Loucy (cell line): Measurements from ENCODE around the gene DBH.

Source experiments
- H2AFZ ChIP-seq: fragments of 200-600 bp; sonication (generic); 2 replicates; pipeline ENCODE4 v1.6.0; 2016; ENCODE audit warnings: antibody characterized with exemption, mild to moderate bottlenecking, low read length, moderate library complexity
- H3F3A ChIP-seq: fragments of 200-600 bp; 2 replicates; pipeline ENCODE4 v1.6.0; 2016; ENCODE audit warnings: antibody characterized with exemption, low read depth, mild to moderate bottlenecking
- H3K27me3 ChIP-seq: fragments of 200-600 bp; sonication (generic); 2 replicates; pipeline ENCODE4 v1.6.1; 2014; ENCODE audit warnings: low read length, mild to moderate bottlenecking; ENCODE audit not compliant: insufficient read depth, poor library complexity, severe bottlenecking
- H3K36me3 ChIP-seq: fragments of 200-600 bp; sonication (generic); 2 replicates; pipeline ENCODE4 v1.6.1; 2016; ENCODE audit warnings: low read length; ENCODE audit not compliant: insufficient read depth
- H3K4me1 ChIP-seq: fragments of 200-600 bp; sonication (generic); 2 replicates; pipeline ENCODE4 v1.5.1; 2014; ENCODE audit warnings: low read length, mild to moderate bottlenecking; ENCODE audit not compliant: insufficient read depth, poor library complexity, severe bottlenecking
- H3K4me2 ChIP-seq: fragments of 200-600 bp; sonication (generic); 2 replicates; pipeline ENCODE4 v1.6.0; 2014; ENCODE audit warnings: antibody characterized with exemption, low read length, low read depth, mild to moderate bottlenecking; ENCODE audit not compliant: poor library complexity, severe bottlenecking
- H3K4me3 ChIP-seq: fragments of 200-600 bp; sonication (generic); 2 replicates; pipeline ENCODE4 v1.5.1; 2014; ENCODE audit warnings: low read length, mild to moderate bottlenecking, mixed read lengths; ENCODE audit not compliant: poor library complexity, severe bottlenecking
- H3K79me2 ChIP-seq: fragments of 200-600 bp; sonication (generic); 2 replicates; pipeline ENCODE4 v1.6.1; 2014; ENCODE audit warnings: low read length; ENCODE audit not compliant: insufficient read depth
- H3K9ac ChIP-seq: fragments of 200-600 bp; sonication (generic); 2 replicates; pipeline ENCODE4 v1.6.0; 2014; ENCODE audit warnings: mild to moderate bottlenecking, low read depth, low read length, moderate library complexity; ENCODE audit not compliant: poor library complexity, severe bottlenecking
- H3K9me2 ChIP-seq: fragments of 200-600 bp; sonication (generic); replicated peaks from 2 replicates; pipeline ENCODE4 v1.6.1; 2016; ENCODE audit warnings: low read depth, low read length, mixed read lengths
- H3K9me3 ChIP-seq: fragments of 200-600 bp; sonication (generic); 2 replicates; pipeline ENCODE4 v1.6.1; 2014; ENCODE audit warnings: mild to moderate bottlenecking, antibody characterized with exemption, low read length, low read depth; ENCODE audit not compliant: insufficient read depth
- H4K20me1 ChIP-seq: fragments of 200-600 bp; sonication (generic); 2 replicates; pipeline ENCODE4 v1.6.0; 2014; ENCODE audit warnings: antibody characterized with exemption, low read length, mild to moderate bottlenecking; ENCODE audit not compliant: insufficient read depth, poor library complexity, severe bottlenecking
- EZH2phosphoT487 ChIP-seq: fragments of 200-600 bp; IDR thresholded peaks from 2 replicates; pipeline ENCODE4 v1.6.1; 2018; ENCODE audit warnings: antibody characterized with exemption, mild to moderate bottlenecking, moderate library complexity, borderline replicate concordance
- TF ChIP-seq, protein P1 (sequence below): fragments of 200-600 bp; sonication (generic); conservative IDR thresholded peaks from 2 replicates; pipeline ENCODE4 v1.5.1; 2014; ENCODE audit warnings: mild to moderate bottlenecking, antibody characterized with exemption, low read length

Gene DBH

DNA sequence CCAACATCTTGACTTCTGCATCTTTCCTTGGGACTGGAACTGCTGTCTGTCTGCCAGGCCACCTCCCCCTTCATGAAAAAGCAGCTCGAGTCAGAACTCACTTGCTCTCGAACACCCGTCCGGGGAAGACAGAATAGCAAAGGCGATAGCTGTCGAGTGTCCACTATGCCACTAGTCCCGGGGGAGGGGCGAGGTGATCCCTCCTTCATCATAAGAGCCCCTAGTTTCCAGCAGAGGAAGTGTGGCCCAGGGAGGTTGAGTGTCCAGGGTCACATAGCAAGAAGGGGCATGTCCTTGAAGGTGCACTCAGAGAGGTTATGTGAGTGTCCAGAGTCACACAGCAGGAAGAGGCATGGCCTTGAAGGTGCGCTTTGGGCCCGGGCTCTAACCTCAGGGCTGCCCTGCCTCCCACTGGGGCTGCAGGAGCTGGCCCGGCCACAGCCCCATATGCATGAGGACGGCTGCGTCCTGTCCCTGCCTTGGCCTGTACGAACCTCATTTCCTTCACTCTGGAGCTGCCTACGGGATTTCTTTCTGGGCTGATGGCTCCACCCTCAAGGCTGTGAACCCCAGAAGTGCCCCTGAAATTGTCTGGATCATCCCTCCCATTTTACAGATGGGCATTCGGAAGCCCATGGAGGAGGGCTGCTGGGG lies 6.7 kb downstream of the DBH start:
- no peaks in the 10 kb centered on the region for H3K9me3 ChIP-seq
- no peaks in the 10 kb centered on the region for H3K79me2 ChIP-seq
- no peak overlapping the region for H3K4me2 ChIP-seq
- no peaks in the 10 kb centered on the region for H3K9me2 ChIP-seq
- H3K36me3 ChIP-seq: no peaks in the 10 kb centered on the region
- no peak overlapping the region for H3K9ac ChIP-seq
- no peaks in the 10 kb centered on the region for H3K27me3 ChIP-seq
- TF ChIP-seq EZH2phosphoT487: no peak
- TF ChIP-seq, protein P1, sequence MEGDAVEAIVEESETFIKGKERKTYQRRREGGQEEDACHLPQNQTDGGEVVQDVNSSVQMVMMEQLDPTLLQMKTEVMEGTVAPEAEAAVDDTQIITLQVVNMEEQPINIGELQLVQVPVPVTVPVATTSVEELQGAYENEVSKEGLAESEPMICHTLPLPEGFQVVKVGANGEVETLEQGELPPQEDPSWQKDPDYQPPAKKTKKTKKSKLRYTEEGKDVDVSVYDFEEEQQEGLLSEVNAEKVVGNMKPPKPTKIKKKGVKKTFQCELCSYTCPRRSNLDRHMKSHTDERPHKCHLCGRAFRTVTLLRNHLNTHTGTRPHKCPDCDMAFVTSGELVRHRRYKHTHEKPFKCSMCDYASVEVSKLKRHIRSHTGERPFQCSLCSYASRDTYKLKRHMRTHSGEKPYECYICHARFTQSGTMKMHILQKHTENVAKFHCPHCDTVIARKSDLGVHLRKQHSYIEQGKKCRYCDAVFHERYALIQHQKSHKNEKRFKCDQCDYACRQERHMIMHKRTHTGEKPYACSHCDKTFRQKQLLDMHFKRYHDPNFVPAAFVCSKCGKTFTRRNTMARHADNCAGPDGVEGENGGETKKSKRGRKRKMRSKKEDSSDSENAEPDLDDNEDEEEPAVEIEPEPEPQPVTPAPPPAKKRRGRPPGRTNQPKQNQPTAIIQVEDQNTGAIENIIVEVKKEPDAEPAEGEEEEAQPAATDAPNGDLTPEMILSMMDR: no peak
- no peaks in the 10 kb centered on the region for H3F3A ChIP-seq
- H3K4me1 ChIP-seq: no peaks in the 10 kb centered on the region
- H4K20me1 ChIP-seq: no peaks in the 10 kb centered on the region
- H3K4me3 ChIP-seq: no peak overlapping the region
- H2AFZ ChIP-seq: no peak overlapping the region

DNA sequence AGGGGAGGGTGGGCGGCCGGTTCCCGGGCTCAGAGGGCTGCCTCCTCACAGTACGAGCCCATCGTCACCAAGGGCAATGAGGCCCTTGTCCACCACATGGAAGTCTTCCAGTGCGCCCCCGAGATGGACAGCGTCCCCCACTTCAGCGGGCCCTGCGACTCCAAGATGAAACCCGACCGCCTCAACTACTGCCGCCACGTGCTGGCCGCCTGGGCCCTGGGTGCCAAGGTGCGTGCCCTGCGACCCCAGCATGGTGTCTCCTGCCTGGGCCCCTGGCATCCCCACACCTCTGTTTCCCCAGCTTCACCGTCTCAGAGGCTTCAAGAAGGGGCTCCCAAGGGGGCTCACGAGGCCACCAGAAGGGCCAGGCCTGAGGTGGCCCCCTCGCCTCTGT lies 7.2 kb downstream of the DBH start:
- Histone ChIP-seq H3K4me2 (no peak overlapping the region), H3K9ac (no peak overlapping the region), H3F3A (no peaks in the 10 kb centered on the region), H3K9me2 (no peaks in the 10 kb centered on the region), H3K9me3 (no peaks in the 10 kb centered on the region), H4K20me1 (no peaks in the 10 kb centered on the region), H3K79me2 (no peaks in the 10 kb centered on the region), H3K4me3 (no peak overlapping the region), H3K27me3 (no peaks in the 10 kb centered on the region), H3K36me3 (no peaks in the 10 kb centered on the region), H3K4me1 (no peaks in the 10 kb centered on the region), H2AFZ (no peak overlapping the region)
- no peak for TF ChIP-seq EZH2phosphoT487
- TF ChIP-seq, protein P1: no peak

DNA sequence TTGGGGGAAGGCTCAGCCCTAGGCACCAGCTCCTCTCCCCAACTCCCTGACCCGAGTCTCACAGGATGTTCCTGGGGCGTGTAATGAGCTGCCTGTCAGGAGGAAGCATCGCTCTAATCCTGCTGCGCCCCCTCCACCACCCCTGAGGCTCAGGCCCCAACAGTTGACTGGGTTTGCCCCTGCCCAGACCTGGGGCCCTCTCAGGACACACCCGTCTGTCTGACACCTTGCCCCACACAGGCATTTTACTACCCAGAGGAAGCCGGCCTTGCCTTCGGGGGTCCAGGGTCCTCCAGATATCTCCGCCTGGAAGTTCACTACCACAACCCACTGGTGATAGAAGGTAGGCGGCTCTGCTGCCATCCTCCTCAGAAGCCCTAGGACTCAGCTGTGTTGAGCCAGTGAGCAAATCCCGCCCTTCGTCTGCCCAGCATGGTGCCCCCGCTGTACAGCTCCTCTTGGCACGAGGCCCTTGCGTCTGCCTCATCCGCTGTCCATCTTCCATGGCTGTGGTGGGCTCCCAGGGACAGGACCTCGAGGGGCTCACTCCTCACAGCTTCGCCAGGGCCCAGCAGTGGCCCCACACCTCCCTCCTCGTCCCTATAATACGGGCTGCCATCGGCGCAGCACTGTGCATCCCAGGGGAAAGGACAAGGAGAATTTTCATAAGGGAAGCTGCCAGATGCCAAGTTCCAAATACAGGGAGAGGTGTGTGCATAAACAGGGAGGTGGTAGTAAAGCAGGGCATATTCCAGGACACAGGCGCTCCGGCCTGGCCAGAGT lies 8.0 kb downstream of the DBH start:
- Histone ChIP-seq H3K9me3 (no peaks in the 10 kb centered on the region), H3K9me2 (no peaks in the 10 kb centered on the region), H3K4me3 (no peak overlapping the region), H3K4me1 (no peaks in the 10 kb centered on the region), H3K79me2 (no peaks in the 10 kb centered on the region), H4K20me1 (no peaks in the 10 kb centered on the region), H3K4me2 (no peak overlapping the region), H2AFZ (no peak overlapping the region), H3K36me3 (no peaks in the 10 kb centered on the region), H3K9ac (no peak overlapping the region), H3F3A (no peaks in the 10 kb centered on the region), H3K27me3 (no peaks in the 10 kb centered on the region)
- TF ChIP-seq EZH2phosphoT487: no peak
- TF ChIP-seq, protein P1: no peak
